ENCODE results near the gene ASTL. TPM values are rescaled to one million over a fixed set of nuclear protein-coding genes. Genes with fewer than 3 reads are reported as not detected.

Gene ASTL
- total RNA-seq: 1 to 10 TPM; 2.5 to 2.8 TPM

- peaks cover 19% of the 10 kb centered on the region for H3K36me3 Mint-ChIP-seq (ENCODE audit: low read depth)
- no peak within 1 kb of the TSS for H3K27ac Mint-ChIP-seq
- POLR2A ChIA-PET: interaction anchor here (0.7 to 12.9 kb wide), 3 partner anchors 20 to 65 kb away, joined by 3 to 136 read pairs (median 3); no protein-coding TSS in a partner anchor
Measured at GRCh38 chr2:96138179-96139145, at the start of gene ASTL. Gene ASTL (minus strand): TSS chr2:96138502. CDS start chr2:96138436, 66 bp downstream.

GRCh38 chr2:96186562-96186961 lies 48.3 kb upstream of the ASTL start:
- no peak overlapping the region for H3K27ac Mint-ChIP-seq
- ATAC-seq (no peak), DNase-seq (no peak)
- H3K4me3 Mint-ChIP-seq: no peak overlapping the region
- peaks cover 41% of the 10 kb centered on the region for H3K36me3 Mint-ChIP-seq (ENCODE audit: low read depth)
- ChIA-PET CTCF (interaction anchor here (0.8 to 1.9 kb wide), 2 partner anchors 12 to 48 kb away, joined by 3 to 11 read pairs; partner anchors contain the start of gene ASTL), POLR2A (no interaction called here)
- no peaks in the 10 kb centered on the region for H3K4me1 Mint-ChIP-seq
- no peaks in the 10 kb centered on the region for H3K9me3 Mint-ChIP-seq (ENCODE audit: low read depth)
- H3K27me3 Mint-ChIP-seq: no peaks in the 10 kb centered on the region
- intact Hi-C loops (cut with DNase I, micrococcal nuclease): no loop called here

More at GRCh38 chr2:96138179-96139145, at the start of gene ASTL:
- Mint-ChIP-seq H3K4me1 (peaks cover 28% of the 10 kb centered on the region), H3K27me3 (no peaks in the 10 kb centered on the region), H3K4me3 (no peak within 1 kb of the TSS), H3K9me3 (ENCODE audit: low read depth) (no peaks in the 10 kb centered on the region)
- CTCF ChIA-PET: interaction anchor here (0.6 to 17.4 kb wide), 39 partner anchors 8 to 609 kb away, joined by 3 to 347 read pairs (median 4); no protein-coding TSS in a partner anchor
- DNase-seq (peak; percentile 82), ATAC-seq (peak; percentile 33)
- intact Hi-C loops (cut with DNase I, micrococcal nuclease): loop anchor here (1.0 kb wide), 2 partner anchors 36 to 70 kb away; partner anchors contain the start of gene STARD7 (in 1 of the 2)

DNA sequence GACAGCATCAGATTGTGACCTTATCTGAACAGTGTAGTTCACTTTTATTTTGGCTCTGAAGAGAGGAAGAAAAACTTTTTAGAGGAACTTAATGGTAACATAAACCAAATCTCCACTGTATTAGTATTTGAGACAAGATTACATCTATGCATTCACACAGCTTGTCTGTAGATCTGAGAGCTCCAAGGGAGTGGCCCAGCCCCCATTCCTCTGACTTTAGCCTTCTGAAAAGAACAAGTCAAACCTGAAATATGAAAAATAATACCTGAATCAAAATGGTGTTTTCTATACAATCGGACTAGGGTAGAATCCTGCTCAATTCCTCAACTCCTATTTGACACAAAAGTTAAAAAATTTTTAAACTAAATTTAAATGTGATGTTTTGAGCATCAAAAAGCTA lies 47.2 kb upstream of the ASTL start:
- H3K9me3 Mint-ChIP-seq (ENCODE audit: low read depth): no peaks in the 10 kb centered on the region
- no peak overlapping the region for H3K4me3 Mint-ChIP-seq
- H3K27me3 Mint-ChIP-seq: no peaks in the 10 kb centered on the region
- peaks cover 36% of the 10 kb centered on the region for H3K36me3 Mint-ChIP-seq (ENCODE audit: low read depth)
- H3K4me1 Mint-ChIP-seq: no peaks in the 10 kb centered on the region
- ChIA-PET POLR2A (no interaction called here), CTCF (interaction anchor here (0.6 to 1.6 kb wide), 3 partner anchors 11 to 69 kb away, joined by 3 to 5 read pairs (median 4); partner anchors contain the start of gene ASTL)
- DNase-seq (no peak), ATAC-seq (no peak)
- intact Hi-C loops (cut with DNase I, micrococcal nuclease): no loop called here
- H3K27ac Mint-ChIP-seq: peak overlapping the region; percentile 49

DNA sequence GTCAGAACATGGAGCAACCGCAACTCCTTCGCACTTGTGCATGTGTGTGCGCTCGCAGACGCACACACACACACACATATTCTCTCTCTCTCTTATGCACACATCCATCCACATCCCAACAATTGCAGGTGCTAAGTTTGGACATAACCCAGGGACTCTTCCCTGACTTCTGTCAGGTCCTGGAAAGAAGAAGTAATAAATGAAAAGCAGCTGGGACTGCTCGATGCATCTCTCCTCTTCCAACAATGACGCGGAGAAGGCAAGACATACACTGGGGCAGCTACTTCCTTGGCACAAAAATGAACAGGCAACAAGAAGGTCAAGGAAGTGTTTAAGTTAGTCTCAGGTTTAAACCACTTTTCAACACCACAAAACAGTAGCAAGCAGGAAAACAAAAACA lies 46.7 kb upstream of the ASTL start:
- Mint-ChIP-seq H3K9me3 (ENCODE audit: low read depth) (no peaks in the 10 kb centered on the region), H3K4me1 (no peaks in the 10 kb centered on the region), H3K27me3 (no peaks in the 10 kb centered on the region), H3K27ac (peak overlapping the region; percentile 49), H3K4me3 (no peak overlapping the region), H3K36me3 (ENCODE audit: low read depth) (peaks cover 36% of the 10 kb centered on the region)
- ChIA-PET CTCF (interaction anchor here (0.5 to 1.6 kb wide), 4 partner anchors 11 to 164 kb away, joined by 3 to 5 read pairs (median 4); partner anchors contain the start of gene ASTL), POLR2A (no interaction called here)
- intact Hi-C loops (cut with DNase I, micrococcal nuclease): no loop called here
- ATAC-seq: no peak
- no peak for DNase-seq

GRCh38 chr2:96184188-96184587 lies 45.9 kb upstream of the ASTL start:
- intact Hi-C loops (cut with DNase I, micrococcal nuclease): no loop called here
- CTCF ChIA-PET: interaction anchor here (0.5 kb wide), 1 partner anchor 165 kb away, joined by 4 read pairs; no protein-coding TSS in a partner anchor
- POLR2A ChIA-PET: no interaction called here
- H3K4me3 Mint-ChIP-seq: no peak overlapping the region
- H3K4me1 Mint-ChIP-seq: no peaks in the 10 kb centered on the region
- DNase-seq (no peak), ATAC-seq (no peak)
- H3K36me3 Mint-ChIP-seq (ENCODE audit: low read depth): peaks cover 33% of the 10 kb centered on the region
- H3K9me3 Mint-ChIP-seq (ENCODE audit: low read depth): no peaks in the 10 kb centered on the region
- no peaks in the 10 kb centered on the region for H3K27me3 Mint-ChIP-seq
- H3K27ac Mint-ChIP-seq: no peak overlapping the region

DNA sequence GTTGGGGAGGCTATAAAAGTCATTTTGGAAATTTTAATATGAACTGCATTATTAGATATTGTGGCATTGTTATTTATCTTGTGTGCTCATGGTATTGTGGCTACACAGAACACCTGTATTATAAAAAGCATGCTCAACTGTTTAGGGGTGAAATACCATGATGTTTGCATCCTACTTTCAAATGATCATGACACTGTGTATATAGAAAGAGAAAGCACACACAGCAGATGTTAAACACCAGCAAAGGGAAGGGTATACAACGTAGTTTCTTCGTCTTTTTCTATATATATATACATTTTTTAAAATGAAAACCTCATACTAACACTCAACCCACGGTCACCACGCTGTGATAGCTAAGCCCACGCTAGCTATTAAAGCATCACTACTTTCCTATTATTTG lies 43.2 kb upstream of the ASTL start:
- POLR2A ChIA-PET: no interaction called here
- Mint-ChIP-seq H3K27ac (no peak overlapping the region), H3K4me3 (no peak overlapping the region), H3K9me3 (ENCODE audit: low read depth) (no peaks in the 10 kb centered on the region), H3K27me3 (no peaks in the 10 kb centered on the region), H3K4me1 (no peaks in the 10 kb centered on the region), H3K36me3 (ENCODE audit: low read depth) (peaks cover 24% of the 10 kb centered on the region)
- no peak for DNase-seq
- ATAC-seq: peak; percentile 19
- CTCF ChIA-PET: interaction anchor here (1.0 to 1.5 kb wide), 3 partner anchors 20 to 43 kb away, joined by 3 to 7 read pairs (median 3); partner anchors contain the start of gene ASTL
- intact Hi-C loops (cut with DNase I, micrococcal nuclease): loop anchor here in 1 of 2 experiments (2.0 kb wide), 1 partner anchor 13 kb away; no protein-coding TSS in a partner anchor

- H3K27ac Mint-ChIP-seq: no peak overlapping the region
- POLR2A ChIA-PET: no interaction called here
- CTCF ChIA-PET: interaction anchor here (0.6 to 1.6 kb wide), 6 partner anchors 9 to 298 kb away, joined by 3 to 7 read pairs (median 4); partner anchors contain the start of gene ASTL
- no peak overlapping the region for H3K4me3 Mint-ChIP-seq
- peaks cover 15% of the 10 kb centered on the region for H3K36me3 Mint-ChIP-seq (ENCODE audit: low read depth)
- ATAC-seq (peak; percentile 49), DNase-seq (no peak)
- intact Hi-C loops (cut with DNase I, micrococcal nuclease): loop anchor here in 1 of 2 experiments (2.0 kb wide), 1 partner anchor 14 kb away; no protein-coding TSS in a partner anchor
- H3K9me3 Mint-ChIP-seq (ENCODE audit: low read depth): no peaks in the 10 kb centered on the region
- no peaks in the 10 kb centered on the region for H3K27me3 Mint-ChIP-seq
- no peaks in the 10 kb centered on the region for H3K4me1 Mint-ChIP-seq
Measured at GRCh38 chr2:96180521-96180920, 42.2 kb upstream of the ASTL start.

DNA sequence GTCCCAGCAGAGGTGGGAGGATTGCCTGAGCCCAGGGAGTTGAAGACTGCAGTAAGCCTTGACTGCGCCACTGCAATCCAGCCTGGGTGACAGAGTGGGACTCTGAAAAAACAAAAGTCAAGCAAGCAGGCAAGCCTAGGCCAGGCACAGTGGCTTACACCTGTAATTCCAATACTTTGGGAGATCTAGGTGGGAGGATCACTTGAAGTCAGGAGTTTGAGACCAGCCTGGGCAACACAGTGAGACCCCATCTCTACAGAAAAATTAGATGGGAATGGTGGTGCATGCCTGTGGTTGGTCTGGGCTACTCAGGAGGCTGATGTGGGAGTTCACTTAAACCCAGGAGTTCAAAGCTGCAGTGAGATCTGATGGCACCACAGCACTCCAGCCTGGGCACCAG lies 41.7 kb upstream of the ASTL start:
- no peak for DNase-seq
- Mint-ChIP-seq H3K4me1 (no peaks in the 10 kb centered on the region), H3K27me3 (no peaks in the 10 kb centered on the region), H3K4me3 (no peak overlapping the region), H3K27ac (no peak overlapping the region), H3K9me3 (ENCODE audit: low read depth) (no peaks in the 10 kb centered on the region), H3K36me3 (ENCODE audit: low read depth) (peaks cover 10% of the 10 kb centered on the region)
- CTCF ChIA-PET: interaction anchor here (0.6 to 1.6 kb wide), 5 partner anchors 10 to 41 kb away, joined by 3 to 7 read pairs (median 4); partner anchors contain the start of gene ASTL
- ATAC-seq: no peak
- intact Hi-C loops (cut with DNase I, micrococcal nuclease): loop anchor here in 1 of 2 experiments (2.0 kb wide), 1 partner anchor 15 kb away; no protein-coding TSS in a partner anchor
- POLR2A ChIA-PET: no interaction called here

DNA sequence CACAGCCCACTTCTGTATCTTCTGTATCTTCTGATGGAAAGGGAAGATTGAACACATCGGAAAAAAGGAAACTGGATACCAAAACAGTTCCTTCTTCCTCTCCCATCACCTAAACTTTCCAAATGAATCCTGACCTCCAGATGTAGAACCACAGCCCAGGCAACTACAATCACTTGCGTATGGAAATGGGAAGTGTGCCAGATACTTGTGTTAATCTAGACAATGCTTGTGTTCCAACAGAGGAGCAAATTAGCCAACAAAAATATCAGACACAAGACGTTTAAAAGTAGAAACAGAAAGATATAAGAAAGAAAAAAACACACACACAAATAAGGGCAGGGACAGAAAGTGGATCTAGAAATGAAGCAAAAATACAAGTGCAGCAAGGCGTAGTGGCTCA lies 38.4 kb upstream of the ASTL start:
- Mint-ChIP-seq H3K27me3 (no peaks in the 10 kb centered on the region), H3K4me3 (no peak overlapping the region), H3K9me3 (ENCODE audit: low read depth) (no peaks in the 10 kb centered on the region), H3K4me1 (peaks cover 22% of the 10 kb centered on the region), H3K36me3 (ENCODE audit: low read depth) (no peaks in the 10 kb centered on the region), H3K27ac (no peak overlapping the region)
- POLR2A ChIA-PET: no interaction called here
- intact Hi-C loops (cut with DNase I, micrococcal nuclease): loop anchor here in 1 of 2 experiments (10.0 kb wide), 1 partner anchor 152 kb away; no protein-coding TSS in a partner anchor
- ATAC-seq (no peak), DNase-seq (no peak)
- CTCF ChIA-PET: interaction anchor here (3.2 to 3.5 kb wide), 2 partner anchors 13 to 60 kb away, joined by 19 to 20 read pairs; partner anchors contain the start of gene ADRA2B

- H3K27me3 Mint-ChIP-seq: no peaks in the 10 kb centered on the region
- ATAC-seq (no peak), DNase-seq (no peak)
- intact Hi-C loops (cut with DNase I, micrococcal nuclease): loop anchor here in 1 of 2 experiments (10.0 kb wide), 1 partner anchor 151 kb away; no protein-coding TSS in a partner anchor
- H3K4me3 Mint-ChIP-seq: no peak overlapping the region
- H3K27ac Mint-ChIP-seq: no peak overlapping the region
- H3K36me3 Mint-ChIP-seq (ENCODE audit: low read depth): no peaks in the 10 kb centered on the region
- H3K9me3 Mint-ChIP-seq (ENCODE audit: low read depth): no peaks in the 10 kb centered on the region
- POLR2A ChIA-PET: interaction anchor here (0.6 to 3.8 kb wide), 2 partner anchors 12 to 34 kb away, joined by 3 to 136 read pairs; partner anchors contain the start of genes ASTL and DUSP2
- peaks cover 22% of the 10 kb centered on the region for H3K4me1 Mint-ChIP-seq
- CTCF ChIA-PET: interaction anchor here (1.1 to 5.2 kb wide), 11 partner anchors 11 to 153 kb away, joined by 3 to 347 read pairs (median 16); partner anchors contain the start of genes ADRA2B, ASTL, DUSP2 and STARD7
Measured at GRCh38 chr2:96175951-96176350, 37.6 kb upstream of the ASTL start.

Measured in activated CD4-positive, alpha-beta T cell treated with anti-CD3 and anti-CD28 coated beads for 36 hours (primary cell).